GM19455 (cell line): ENCODE data around the gene SPINK1.
"Not testable (repeated sequence)": the region's sequence is repeated elsewhere in the genome, so short reads cannot be mapped to it uniquely, and the experiment has no call there.

Source experiments
- ATAC-seq: cut with Tn5 transposase; IDR thresholded peaks from one replicate; pipeline ENCODE4 v1.9.1; 2021; ENCODE audit not compliant: unreplicated experiment

SPINK1 gene

GRCh38 chr5:147854894-147855773 lies 23.7 kb upstream of the SPINK1 start:
- ATAC-seq, result no peak

GRCh38 chr5:147854331-147854730 lies 22.9 kb upstream of the SPINK1 start:
- ATAC-seq, result no peak

- ATAC-seq, result no peak
Observed at GRCh38 chr5:147853372-147853987, 22.0 kb upstream of the SPINK1 start.

- no peak for ATAC-seq
Observed at GRCh38 chr5:147852365-147852764, 20.9 kb upstream of the SPINK1 start.

- ATAC-seq, result no peak
Observed at GRCh38 chr5:147851578-147851977, 20.1 kb upstream of the SPINK1 start.

GRCh38 chr5:147849226-147849625 lies 17.8 kb upstream of the SPINK1 start:
- ATAC-seq, result no peak

- no peak for ATAC-seq
Observed at GRCh38 chr5:147845618-147846017, 14.1 kb upstream of the SPINK1 start.

GRCh38 chr5:147844846-147845245 lies 13.4 kb upstream of the SPINK1 start:
- no peak for ATAC-seq

- no peak for ATAC-seq
Observed at GRCh38 chr5:147842869-147843268, 11.4 kb upstream of the SPINK1 start.

GRCh38 chr5:147836439-147836838 lies 5.0 kb upstream of the SPINK1 start:
- ATAC-seq, result no peak

- ATAC-seq, result no peak
Observed at GRCh38 chr5:147835386-147835798, 3.9 kb upstream of the SPINK1 start.

- no peak for ATAC-seq
Observed at GRCh38 chr5:147832541-147832940, 1.1 kb upstream of the SPINK1 start.

- ATAC-seq, result no peak
Observed at GRCh38 chr5:147830035-147830434, 1.4 kb downstream of the SPINK1 start.

GRCh38 chr5:147827017-147827416 lies 4.5 kb downstream of the SPINK1 start:
- not testable (repeated sequence) for ATAC-seq

- ATAC-seq, result no peak
Observed at GRCh38 chr5:147826361-147826760, 5.1 kb downstream of the SPINK1 start.

GRCh38 chr5:147822686-147823491 lies 8.6 kb downstream of the SPINK1 start:
- ATAC-seq, result peak; percentile 77

GRCh38 chr5:147822222-147822621 lies 9.2 kb downstream of the SPINK1 start:
- not testable (repeated sequence) for ATAC-seq

GRCh38 chr5:147821766-147822165 lies 9.7 kb downstream of the SPINK1 start:
- ATAC-seq, result no peak

- no peak for ATAC-seq
Observed at GRCh38 chr5:147819261-147819770, 12.2 kb downstream of the SPINK1 start.

GRCh38 chr5:147818290-147818689 lies 13.2 kb downstream of the SPINK1 start:
- no peak for ATAC-seq

GRCh38 chr5:147813696-147814095 lies 17.8 kb downstream of the SPINK1 start:
- no peak for ATAC-seq
